ENCODE data around the gene ASIC1.

DNA sequence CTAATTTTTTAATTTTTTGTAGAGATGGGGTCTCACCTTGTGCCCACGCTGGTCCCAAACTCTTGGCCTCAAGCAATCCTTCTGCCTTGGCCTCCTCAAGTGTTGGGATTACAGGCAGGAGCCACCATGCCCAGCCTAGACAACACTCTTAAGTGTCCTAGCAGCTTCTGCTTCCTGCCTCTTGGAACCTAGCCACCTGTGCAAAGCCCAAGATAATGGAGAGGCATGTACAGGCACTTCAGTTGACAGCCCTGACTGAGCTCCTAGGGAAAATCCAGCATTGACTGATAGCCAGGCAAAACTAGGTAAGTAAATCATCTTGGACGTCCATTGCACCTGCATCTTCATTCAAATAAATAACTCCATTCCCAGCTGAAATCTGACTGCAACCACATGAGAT lies 70.2 kb downstream of the ASIC1 start:
- TF ChIP-seq CTCF (IDR thresholded peaks at IDR 0.05) (no peak), POLR2A (IDR thresholded peaks at IDR 0.05) (no peak)

Measured in adrenal gland (tissue), 5 donors.